HFF-Myc (cell line): ENCODE data around the gene HECTD2.
"Not testable (repeated sequence)": the region's sequence is repeated elsewhere in the genome, so short reads cannot be mapped to it uniquely, and the experiment has no call there.

Source experiments
- DNase-seq: peaks from one replicate; pipeline ENCODE4 v3.0.0-alpha.2; 2011; ENCODE audit warnings: low read depth; ENCODE audit errors: extremely low read depth
- H3K4me3 ChIP-seq: replicated peaks from 2 replicates; pipeline ENCODE4 v1.5.1; 2011; ENCODE audit warnings: low read depth, mild to moderate bottlenecking, control low read depth, low read length
- CTCF ChIP-seq: IDR thresholded peaks from 2 replicates; pipeline ENCODE4 v1.5.1; 2012; ENCODE audit warnings: mild to moderate bottlenecking, low read depth, low read length, control low read depth; ENCODE audit errors: missing control alignments

The HECTD2 gene

GRCh38 chr10:91520661-91521060, 110.5 kb downstream of the HECTD2 start:
- DNase-seq: no peak
- TF ChIP-seq CTCF: no peak
- no peak overlapping the region for H3K4me3 ChIP-seq

GRCh38 chr10:91521439-91521838, 111.3 kb downstream of the HECTD2 start:
- no peak for TF ChIP-seq CTCF
- no peak for DNase-seq
- no peak overlapping the region for H3K4me3 ChIP-seq

GRCh38 chr10:91525896-91526712, 116.0 kb downstream of the HECTD2 start:
- no peak for TF ChIP-seq CTCF
- DNase-seq: no peak
- H3K4me3 ChIP-seq: no peak overlapping the region

- no peak for TF ChIP-seq CTCF
- DNase-seq: no peak
- H3K4me3 ChIP-seq: no peak overlapping the region
These were observed 117.9 kb downstream of the HECTD2 start for GRCh38 chr10:91528080-91528479.

- TF ChIP-seq CTCF: no peak
- H3K4me3 ChIP-seq: no peak overlapping the region
- no peak for DNase-seq
These were observed 118.6 kb downstream of the HECTD2 start for GRCh38 chr10:91528768-91529167.

- DNase-seq, H3K4me3 ChIP-seq: not testable (repeated sequence)
These were observed 124.6 kb downstream of the HECTD2 start for GRCh38 chr10:91534789-91535188.

- no peak for TF ChIP-seq CTCF
- H3K4me3 ChIP-seq: no peak overlapping the region
- DNase-seq: no peak
These were observed 126.0 kb downstream of the HECTD2 start for GRCh38 chr10:91536111-91536510.
